Measurements from ENCODE around the gene FXYD3.
"Not testable (repeated sequence)": the region's sequence is repeated elsewhere in the genome, so short reads cannot be mapped to it uniquely, and the experiment has no call there.

FXYD3 gene

DNA sequence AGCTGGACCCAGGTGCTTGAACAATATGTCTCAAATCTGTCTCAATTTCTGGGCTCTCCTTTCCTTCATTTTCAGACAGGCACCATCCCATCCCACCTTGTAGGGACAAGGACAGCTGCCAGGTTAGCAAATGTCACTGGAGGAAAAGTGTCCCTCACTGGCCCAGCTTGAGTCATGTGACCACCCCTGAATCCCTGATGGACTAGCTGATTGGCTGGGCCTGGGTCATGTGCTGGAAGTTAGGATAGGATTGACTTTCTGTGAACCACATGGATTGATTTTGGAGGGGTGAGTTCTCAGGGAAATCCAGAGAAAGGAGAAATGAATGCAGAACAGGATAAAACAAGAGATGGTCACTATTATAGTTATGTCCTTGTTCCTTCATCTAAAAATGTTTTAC, 28.2 kb upstream of the FXYD3 start:
- no peak for DNase-seq

DNA sequence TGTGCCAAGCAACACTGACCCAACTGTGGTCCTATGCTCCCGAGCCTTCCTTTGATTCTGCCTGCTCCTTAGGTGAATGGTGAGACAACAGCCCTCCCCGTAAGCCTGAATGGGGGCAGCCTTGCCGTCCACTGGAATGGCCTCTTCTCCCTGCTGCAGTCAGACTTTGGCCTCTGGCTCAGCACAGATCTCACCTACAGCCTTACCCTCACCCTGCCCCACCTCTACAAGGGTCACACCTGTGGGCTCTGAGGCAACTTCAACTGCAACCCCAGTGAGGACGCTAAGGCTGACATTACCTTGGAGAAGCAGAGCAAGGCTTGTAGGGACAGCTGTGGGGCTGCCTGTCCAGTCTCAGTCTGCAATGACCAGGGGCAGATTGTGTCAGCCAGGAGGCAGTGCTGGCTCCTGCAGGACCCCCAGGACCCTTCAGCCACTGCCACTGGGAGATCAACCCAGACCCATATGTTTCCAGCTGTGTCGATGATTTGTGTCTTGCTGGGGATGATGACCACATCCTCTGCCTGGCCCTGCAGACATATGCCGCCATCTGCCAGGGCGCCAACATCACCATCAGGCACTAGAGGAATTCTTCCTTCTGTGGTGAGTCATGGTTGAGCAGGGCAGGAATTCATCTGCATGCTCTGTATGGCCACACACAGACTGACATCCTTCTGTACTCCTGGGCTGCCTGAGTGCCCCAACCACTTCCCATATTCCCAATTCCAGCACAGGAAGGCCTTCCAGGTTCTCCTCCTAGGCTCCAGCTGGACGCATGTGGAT, 27.3 kb upstream of the FXYD3 start:
- DNase-seq, result no peak

DNA sequence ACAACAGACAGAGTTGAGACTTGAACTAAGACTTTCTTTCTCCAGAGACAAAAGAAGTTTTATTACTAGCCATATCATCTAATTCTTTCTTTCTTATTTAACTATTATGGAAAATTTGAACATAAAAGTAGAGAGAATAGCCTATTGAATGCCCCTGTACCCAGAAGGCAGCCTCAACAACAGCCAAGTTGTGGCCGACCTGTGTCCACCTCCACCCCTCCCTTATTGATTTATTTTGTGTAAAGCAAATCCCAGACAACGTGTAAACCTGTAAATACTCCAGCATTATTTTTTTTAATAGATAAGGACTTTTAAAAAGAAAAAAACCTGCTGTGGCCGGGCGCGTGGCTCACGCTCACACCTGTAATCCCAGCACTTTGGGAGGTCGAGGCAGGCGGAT, 26.1 kb upstream of the FXYD3 start:
- DNase-seq, result no peak

DNA sequence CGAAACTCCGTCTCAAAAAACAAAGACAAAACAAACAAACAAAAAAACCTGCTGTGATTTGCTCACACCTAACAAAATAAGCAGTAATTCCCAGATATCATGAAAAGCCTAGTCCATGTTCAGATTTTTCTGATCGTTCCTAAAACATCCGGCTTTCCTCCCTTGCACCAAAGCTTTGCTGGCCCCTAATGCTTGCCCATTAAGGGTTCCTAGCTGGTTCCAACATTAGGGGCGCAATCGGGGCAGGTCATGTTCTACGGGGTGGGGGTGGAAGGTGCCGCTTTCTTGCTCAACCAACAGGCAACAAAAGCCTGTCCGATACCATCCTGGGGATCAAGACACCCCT, 25.5 kb upstream of the FXYD3 start:
- DNase-seq, result no peak

DNA sequence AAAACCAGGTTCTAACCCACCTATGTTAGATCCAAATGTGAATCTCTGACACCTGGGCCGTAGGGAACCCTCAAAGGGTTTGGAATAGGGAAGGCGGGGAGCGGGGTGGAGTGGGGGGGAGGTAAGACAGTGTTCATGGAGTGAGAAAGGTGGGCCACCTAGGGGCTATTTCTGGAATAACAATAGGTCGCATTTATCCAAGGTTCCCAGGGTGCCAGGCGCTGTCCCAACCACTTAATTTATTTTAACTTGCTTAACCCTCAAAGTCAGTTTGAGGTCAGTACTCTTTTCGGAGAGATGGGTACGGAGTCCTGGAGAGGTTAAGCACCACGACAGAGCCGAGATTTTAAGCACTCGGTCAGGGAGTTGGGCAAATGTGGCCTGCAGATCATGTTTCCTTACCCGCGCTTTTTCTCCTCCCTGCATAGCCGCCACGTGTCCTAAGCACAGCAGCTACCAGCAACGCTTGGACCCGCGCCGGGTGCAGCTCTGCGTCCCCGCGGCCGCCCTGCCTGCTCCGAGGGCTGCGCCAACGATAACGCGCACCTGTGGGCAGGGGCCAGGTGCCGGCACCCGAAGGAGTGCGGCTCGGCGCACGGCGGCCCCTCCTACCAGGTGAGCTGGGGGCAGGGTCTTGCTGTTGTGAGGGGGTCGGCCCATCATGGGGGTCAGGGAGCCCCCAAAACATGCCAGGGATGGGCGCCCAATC, 25.0 kb upstream of the FXYD3 start:
- peak; percentile 6 for DNase-seq

DNA sequence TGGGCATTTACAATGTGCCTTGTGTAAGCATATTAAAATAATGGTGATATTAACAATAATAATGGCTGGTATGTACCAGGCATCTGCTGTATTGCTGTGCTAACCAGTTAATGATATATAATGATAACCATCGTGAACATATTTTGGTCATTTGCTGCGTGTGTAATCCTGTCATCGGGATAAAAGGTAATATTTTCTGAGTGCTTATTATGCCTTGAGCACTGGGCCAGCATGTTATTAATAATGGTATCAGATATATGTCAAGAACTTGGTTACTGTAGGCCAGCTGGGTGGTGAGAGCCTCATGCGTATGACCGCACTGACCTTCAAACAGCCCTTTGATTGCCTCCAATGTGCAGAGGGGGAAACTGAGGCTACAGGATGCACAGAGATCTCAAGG, 22.2 kb upstream of the FXYD3 start:
- no peak for DNase-seq

DNA sequence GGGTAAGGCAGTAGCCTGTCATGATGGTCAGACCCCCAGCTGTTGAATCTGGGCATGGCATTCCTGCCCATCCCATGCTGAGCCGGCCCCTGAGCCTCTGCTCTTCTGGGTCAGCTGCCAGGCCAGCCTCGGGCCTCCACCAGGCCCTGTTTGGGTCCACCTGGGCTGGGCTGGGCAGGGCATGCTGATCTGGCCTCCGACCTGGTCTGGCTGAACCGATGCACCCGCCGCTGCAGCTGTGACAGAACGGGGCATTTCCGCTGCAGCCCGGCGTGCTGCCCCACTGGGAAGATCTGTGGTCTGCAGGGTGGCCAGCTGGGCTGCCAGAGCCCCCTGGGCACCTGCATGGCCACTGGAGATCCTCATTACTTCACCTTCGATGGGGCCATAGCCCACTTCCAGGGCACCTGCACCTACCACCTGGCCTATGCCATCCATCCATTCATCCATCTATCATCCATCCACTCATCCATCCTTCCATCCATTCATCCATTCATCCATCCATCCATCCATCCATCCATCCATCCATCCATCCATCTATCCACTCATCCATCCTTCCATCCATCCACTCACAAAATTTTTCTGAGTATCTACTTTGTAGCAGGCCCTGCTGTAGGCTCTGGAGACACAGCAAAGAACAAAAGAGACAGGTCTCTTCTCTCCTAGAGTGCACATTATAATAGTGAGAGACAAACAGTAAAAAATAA, 21.5 kb upstream of the FXYD3 start:
- DNase-seq, result no peak

DNA sequence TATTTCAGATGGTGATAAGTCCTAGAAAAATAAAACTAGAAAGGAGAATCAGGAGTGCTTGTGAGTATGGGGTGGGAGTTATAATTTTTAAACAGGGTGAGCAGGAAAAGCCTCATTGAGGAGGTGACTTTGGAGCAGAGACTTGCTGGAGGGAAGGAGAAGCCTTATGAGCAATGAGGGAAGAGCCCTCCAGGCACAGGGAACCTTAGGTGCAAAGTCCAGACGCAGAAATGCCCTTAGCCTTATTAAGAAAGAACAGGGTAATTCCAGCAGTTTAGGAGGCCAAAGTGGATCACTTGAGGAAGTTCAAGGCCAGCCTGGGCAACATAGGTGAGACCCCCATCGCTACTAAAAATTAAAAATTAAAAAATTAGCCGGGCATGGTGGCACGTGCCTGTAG, 21.0 kb upstream of the FXYD3 start:
- no peak for DNase-seq

DNA sequence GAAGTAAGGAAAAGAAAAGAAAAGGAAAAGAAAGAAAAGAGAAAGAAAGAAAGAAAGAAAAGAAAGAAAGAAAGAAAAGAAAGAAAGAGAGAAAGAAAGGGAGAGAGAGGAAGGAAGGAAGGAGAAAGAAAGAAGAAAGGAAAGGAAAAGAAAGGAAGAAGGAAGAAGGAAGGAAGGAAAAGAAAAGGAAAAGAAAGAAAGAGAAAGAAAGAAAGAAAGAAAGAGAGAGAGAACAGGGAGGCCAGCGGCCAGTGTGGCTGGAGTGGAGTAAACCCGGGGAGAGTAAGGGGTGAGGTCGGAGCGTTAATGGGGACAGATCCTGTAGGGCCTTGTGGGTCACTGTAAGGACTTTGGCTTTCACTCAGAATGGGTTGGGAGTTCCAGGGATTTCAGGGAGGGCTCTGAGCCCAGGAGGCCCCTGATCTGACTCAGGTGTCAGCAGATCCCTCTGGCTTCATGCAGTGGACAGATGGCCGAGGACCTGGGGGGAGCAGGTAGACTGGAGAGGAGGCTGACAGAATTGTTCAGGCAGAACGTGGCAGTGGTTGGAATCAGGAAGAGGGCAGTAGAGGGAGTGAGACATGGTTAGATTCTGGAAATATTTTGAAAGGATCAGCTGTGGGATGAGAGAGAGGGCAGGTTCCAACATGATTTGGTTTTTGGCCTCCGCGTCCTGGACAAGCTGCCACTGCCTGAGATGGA, 19.8 kb upstream of the FXYD3 start:
- no peak for DNase-seq

DNA sequence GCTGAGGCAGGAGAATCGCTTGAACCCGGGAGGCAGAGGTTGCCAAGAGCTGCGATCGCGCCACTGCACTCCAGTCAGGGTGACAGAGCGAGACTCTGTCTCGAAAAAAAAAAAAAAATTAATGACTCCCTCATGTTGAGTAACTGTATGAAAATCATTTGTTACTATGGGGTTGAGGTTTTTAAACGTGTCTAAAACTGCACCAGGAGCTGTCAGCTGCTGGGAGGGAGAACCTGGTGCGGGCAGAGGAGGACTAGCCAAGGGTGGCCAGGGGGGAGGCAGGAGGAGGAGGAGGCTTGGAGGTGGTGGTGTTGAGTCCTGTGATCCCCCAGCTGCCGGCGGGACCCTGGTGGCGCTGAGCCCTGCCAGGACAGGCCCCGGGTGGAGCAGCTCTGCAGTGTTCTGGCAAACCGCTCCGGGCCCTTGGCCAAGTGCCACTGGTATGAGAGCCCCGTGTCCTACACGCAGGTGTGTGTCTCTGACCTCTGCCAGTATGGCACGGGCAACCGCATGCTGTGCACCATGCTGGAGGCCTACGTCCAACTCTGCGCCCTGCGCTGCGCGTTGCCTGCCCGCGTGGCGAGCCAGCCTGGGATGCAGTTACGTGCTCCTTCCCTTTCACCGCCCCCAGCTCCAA, 17.1 kb upstream of the FXYD3 start:
- DNase-seq, result no peak

DNA sequence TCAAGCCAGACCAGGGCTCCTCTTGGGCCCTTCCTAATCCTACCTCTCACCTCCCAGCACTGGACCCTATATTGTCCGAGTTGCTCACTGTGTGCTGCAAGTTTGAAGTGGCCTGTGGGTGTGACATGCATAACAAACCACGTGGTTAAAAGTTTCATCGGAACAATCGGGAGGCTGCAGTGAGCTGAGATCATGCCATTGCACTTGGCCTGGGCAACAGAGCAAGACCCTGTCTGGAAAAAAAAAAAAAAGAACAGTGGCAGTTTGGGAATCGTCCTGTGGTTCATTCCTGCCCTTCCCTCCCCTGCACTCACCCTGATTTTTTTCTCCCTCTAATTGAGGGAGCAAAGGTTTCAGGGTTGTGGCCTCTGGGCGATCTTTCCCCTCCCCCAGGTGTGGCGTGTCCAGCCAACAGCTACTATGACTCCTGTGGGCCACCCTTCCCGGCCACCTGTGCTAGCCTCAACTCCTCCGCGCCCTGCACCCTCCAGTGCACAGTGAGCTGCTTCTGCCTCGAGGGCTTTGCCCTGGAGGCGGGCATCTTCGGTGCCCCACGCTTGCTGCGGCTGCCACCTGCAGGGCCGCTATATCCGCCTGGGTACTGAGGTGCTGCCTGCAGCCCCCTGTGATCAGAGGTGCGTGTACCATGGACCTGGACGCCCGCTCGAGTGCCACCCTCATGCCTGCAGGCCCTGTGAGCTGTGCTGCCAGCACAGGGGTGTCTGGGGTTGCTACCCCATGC, 16.3 kb upstream of the FXYD3 start:
- no peak for DNase-seq

DNA sequence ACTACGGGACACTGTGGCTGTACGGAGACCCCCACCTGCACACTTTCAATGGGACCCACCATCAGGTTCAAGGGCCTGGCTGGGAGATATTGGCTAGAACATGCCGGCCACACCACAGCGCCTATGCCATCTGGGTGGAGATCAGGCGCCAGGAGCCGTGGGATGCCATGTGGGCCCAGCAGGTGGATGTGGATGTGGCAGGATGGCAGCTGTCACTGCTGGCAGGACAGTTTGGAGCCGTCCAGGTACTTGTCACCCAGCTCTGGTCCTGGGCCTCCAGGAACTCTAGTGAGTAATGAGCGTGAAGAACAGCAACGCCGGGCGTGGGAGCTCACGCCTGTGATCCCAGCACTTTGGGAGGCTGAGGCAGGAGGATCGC, 15.7 kb upstream of the FXYD3 start:
- no peak for DNase-seq

DNA sequence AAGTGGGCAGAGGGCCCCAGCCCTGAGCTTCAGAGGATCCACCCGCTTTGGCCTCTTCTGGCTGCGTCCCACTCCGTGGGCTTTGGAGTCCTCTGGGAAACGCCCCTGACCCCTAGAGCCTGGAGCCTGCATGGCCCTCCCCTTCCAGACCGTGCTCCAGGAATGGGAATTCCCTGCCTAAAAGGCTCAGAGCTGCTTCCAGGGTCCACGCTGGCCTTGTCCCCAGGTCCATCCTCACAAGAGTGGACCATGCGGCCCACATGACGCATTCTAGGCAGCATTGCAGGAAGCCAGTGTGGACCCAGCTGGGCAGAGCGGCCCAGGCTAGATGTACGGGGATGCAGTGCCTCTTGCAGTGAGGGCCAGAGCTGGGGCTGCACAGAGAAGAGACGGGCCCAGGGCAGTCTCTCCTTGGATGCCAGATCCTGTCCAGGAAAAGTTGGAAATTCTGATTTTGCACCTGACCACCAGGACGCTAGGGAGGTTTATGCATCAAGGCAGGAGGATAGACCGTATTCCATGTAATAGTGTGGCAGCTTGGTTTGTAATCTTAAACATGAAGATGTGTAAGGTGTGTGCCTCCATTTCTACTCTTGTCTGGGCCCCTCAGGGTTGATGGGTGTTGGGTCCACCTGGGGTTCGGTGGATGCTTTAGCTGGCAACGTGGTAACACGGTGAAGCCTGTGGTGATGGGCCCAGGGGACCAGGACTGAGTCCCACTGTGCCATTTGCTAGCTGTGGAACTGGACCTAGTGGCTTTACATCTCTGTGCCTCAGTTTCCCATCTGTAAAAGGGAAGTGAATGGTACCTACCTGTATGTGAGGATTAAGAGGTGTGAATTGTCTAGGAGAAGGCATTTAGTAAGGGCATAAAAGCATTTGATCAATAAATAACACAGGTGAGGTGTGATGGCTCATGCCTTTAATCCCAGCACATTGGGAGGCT, 14.8 kb upstream of the FXYD3 start:
- DNase-seq, result no peak

DNA sequence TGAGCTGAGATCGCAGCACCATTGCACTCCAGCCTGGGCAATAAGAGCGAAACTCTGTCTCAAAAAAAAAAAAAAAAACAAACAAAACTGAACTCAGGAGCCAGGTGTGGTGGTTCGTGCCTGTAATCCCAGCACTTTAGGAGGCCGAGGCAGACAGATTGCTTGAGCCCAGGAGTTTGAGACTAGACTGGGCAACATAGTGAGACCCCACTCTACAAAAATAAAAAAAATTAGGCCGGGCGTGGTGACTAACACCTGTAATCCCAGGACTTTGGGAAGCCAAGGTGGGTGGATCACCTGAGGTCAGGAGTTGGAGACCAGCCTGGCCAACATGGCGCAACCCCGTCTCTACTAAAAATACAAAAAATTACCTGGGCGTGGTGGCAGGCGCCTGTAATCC, 13.7 kb upstream of the FXYD3 start:
- DNase-seq, result not testable (repeated sequence)

DNA sequence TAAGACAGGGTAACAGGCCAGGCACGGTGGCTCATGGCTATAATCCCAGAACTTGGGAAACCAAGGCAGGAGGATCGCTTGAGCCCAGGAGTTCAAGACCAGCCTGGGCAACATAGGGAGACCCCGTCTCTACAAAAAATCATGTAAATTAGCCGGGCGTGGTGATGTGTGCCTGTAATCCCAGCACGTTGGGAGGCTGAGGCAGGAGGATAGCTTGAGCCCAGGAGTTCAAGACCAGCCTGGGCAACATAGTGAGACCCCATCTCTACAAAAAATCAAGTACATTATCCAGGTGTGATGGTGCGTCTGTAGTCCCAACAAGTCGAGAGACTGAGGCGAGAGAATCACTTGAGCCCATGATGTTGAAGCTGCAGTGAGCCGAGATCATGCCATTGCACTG, 12.0 kb upstream of the FXYD3 start:
- not testable (repeated sequence) for DNase-seq

DNA sequence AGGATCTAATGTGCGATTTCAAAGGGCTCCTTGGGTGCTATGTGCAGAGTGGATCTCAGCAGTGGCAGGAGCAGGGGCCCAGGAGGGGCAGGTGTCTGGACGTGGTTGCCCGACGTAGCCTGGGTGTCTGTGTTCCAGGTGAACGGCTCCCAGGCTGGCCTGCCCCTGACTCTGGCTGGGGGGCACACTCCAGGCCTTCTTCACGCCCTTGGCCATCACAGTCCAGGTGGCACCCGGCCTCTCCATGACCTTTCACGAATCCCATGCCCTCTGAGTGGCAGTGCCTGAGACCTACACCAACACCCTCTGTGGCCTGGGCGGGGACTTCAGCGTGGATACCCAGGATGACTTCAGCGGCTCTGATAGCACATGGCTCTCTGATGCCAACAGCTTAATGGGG, 11.3 kb upstream of the FXYD3 start:
- no peak for DNase-seq

DNA sequence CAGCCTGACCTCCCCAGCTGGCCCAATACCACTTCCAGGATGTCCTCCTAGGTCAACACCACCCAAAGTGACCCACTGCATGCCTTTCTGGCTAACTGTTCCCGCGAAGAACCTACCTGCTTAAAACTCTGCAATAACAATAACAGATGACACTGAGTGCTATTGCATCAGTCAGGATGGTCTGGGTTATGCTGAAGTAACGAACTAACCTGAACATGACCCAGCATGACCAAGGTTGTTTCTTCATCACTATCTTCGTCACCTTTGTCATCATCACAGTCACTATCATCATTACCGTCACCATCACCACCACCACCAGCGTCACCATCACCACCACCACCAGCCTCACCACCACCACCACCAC, 10.6 kb upstream of the FXYD3 start:
- no peak for DNase-seq

DNA sequence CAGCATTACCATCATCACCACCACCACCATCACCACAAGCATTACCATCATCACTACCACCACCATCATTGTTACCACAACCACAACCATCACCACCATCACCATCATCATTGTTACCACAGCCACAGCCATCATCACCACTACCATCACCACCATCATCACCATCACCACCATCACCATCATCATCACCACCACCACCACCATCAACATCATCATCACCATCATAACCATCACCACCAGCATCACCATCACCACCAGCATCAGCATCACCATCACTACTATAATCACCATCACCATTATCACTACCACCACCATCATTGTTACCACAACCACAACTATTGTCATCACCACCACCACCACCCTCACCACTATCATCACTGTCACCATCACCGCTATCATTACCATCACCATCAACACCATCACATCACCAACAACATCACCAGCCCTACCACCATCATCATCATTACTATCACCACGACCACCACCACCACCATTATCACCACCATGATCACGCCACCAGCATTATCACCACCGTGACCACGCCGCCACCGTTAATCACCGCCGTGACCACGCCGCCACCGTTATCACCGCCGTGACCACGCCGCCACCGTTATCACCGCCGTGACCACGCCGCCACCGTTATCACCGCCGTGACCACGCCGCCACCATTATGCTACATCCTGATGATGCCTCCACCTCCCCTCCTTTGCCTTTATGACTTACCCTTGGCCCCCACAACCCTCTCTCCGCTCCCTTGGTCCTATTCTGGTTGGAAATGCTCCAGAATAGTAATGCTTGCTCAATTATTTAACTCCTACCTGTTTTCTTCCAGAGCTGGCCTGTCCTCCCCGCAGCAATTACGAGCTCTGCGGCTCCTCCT, 10.0 kb upstream of the FXYD3 start:
- no peak for DNase-seq

DNA sequence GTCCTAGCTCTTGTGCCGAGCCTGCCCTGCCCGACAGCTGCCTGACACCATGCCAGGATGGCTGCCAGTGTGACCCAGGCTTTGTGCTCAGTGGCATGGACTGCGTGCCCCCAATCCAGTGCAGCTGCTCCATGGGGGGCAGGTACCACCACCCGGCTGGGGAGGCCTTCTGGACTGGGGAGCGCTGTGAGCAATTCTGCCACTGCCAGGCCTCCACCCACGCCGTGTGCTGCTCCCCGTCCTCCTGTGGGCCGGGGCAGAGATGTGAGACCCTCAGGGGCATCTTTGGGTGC, 9.4 kb upstream of the FXYD3 start:
- DNase-seq, result no peak

DNA sequence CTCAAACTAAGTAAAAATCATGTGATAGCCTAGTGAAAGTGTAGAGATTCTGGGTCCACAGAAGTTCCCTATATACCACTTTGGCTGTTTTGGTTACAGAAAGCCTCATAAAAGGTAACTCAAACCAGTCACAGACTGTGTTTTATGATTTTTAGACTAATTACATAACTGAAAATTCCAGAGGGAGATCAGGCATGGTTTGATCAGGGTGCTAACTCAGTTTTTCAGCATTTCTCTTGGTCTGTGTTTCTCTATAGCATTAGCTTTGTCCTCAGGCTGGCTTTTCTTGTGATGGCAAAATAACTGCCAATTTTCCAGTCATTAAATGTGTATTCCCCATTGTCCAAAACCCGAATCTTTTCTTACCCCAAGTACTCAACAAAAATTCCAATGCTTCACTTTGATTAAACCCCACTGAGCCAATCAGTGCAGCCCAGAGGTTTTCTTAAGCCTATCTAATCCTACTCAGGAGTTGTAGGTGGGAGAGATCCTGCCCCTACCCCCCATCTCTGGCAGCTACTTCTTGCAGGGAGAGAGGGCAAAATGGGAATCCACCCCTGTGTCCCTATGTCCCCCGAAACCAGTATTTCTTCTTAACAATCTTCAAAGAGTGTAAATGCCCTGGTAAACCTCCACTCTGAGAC, 8.6 kb upstream of the FXYD3 start:
- DNase-seq, result no peak
